RWPE2 (cell line): ENCODE measurements around the gene TULP4.
A peak's percentile ranks its signal among the peaks of the same experiment; 100 is the strongest.

ENCODE experiments used
- ATAC-seq: fragments of 200-7000 bp; cut with Tn5 transposase; 3 replicates; pipeline ENCODE4 v1.9.1; 2021; ENCODE audit warnings: low read depth
- DNase-seq: peaks from one replicate; pipeline ENCODE4 v3.0.0-alpha.2; 2020; ENCODE audit warnings: low spot score
- H3K27ac ChIP-seq: fragments of 450-650 bp; 2 replicates; pipeline ENCODE4 v1.5.1; 2017; ENCODE audit warnings: mild to moderate bottlenecking; ENCODE audit not compliant: poor library complexity, severe bottlenecking
- H3K27me3 ChIP-seq: fragments of 250-450 bp; sonication (Bioruptor Pico); 2 replicates; pipeline ENCODE4 v1.5.1; 2021; ENCODE audit warnings: mild to moderate bottlenecking, moderate library complexity; ENCODE audit not compliant: insufficient read depth, poor library complexity, severe bottlenecking
- H3K36me3 ChIP-seq: fragments of 250-450 bp; sonication (Bioruptor Pico); 2 replicates; pipeline ENCODE4 v1.5.1; 2020; ENCODE audit warnings: low read depth, mild to moderate bottlenecking, moderate library complexity
- H3K4me1 ChIP-seq: fragments of 250-450 bp; sonication (Bioruptor Pico); 2 replicates; pipeline ENCODE4 v1.5.1; 2021; ENCODE audit warnings: mild to moderate bottlenecking, moderate library complexity; ENCODE audit not compliant: insufficient read depth, poor library complexity, severe bottlenecking
- H3K4me3 ChIP-seq: fragments of 250-450 bp; sonication (Bioruptor Pico); 2 replicates; pipeline ENCODE4 v1.5.1; 2021; ENCODE audit warnings: mild to moderate bottlenecking, moderate library complexity; ENCODE audit not compliant: severe bottlenecking
- H3K9me3 ChIP-seq: fragments of 250-450 bp; sonication (Bioruptor Pico); 2 replicates; pipeline ENCODE4 v1.5.1; 2021; ENCODE audit warnings: mild to moderate bottlenecking, moderate library complexity; ENCODE audit not compliant: severe bottlenecking
- CTCF ChIP-seq: fragments of 450-650 bp; IDR thresholded peaks from one replicate; pipeline ENCODE4 v1.5.1; 2017; ENCODE audit warnings: mild to moderate bottlenecking, moderate library complexity; ENCODE audit not compliant: poor library complexity, severe bottlenecking

Gene TULP4

GRCh38 chr6:158512809-158513208 lies 200.5 kb downstream of the TULP4 start:
- ATAC-seq (0 out of 3 replicates have a peak, but pooled peaks have one; percentile 27), DNase-seq (no peak)
- no peaks in the 10 kb centered on the region for H3K9me3 ChIP-seq
- peaks cover under 1% of the 10 kb centered on the region for H3K4me1 ChIP-seq
- H3K27me3 ChIP-seq, result no peaks in the 10 kb centered on the region
- no peak for TF ChIP-seq CTCF
- H3K36me3 ChIP-seq, result no peaks in the 10 kb centered on the region
- H3K27ac ChIP-seq, result no peak overlapping the region
- H3K4me3 ChIP-seq, result no peak overlapping the region

- no peaks in the 10 kb centered on the region for H3K27me3 ChIP-seq
- no peak for DNase-seq
- H3K4me1 ChIP-seq, result peaks cover 11% of the 10 kb centered on the region
- TF ChIP-seq CTCF, result no peak
- no peaks in the 10 kb centered on the region for H3K9me3 ChIP-seq
- H3K27ac ChIP-seq, result no peak overlapping the region
- ATAC-seq, result no peak
- no peaks in the 10 kb centered on the region for H3K36me3 ChIP-seq
- no peak overlapping the region for H3K4me3 ChIP-seq
These were observed 201.9 kb downstream of the TULP4 start for GRCh38 chr6:158514176-158514575.

GRCh38 chr6:158514991-158515390 lies 202.7 kb downstream of the TULP4 start:
- H3K27ac ChIP-seq, result no peak overlapping the region
- H3K9me3 ChIP-seq, result no peaks in the 10 kb centered on the region
- H3K27me3 ChIP-seq, result no peaks in the 10 kb centered on the region
- no peaks in the 10 kb centered on the region for H3K36me3 ChIP-seq
- DNase-seq (no peak), ATAC-seq (no peak)
- no peak overlapping the region for H3K4me3 ChIP-seq
- H3K4me1 ChIP-seq, result peaks cover 11% of the 10 kb centered on the region
- TF ChIP-seq CTCF, result no peak

GRCh38 chr6:158516098-158516497 lies 203.8 kb downstream of the TULP4 start:
- Histone ChIP-seq H3K27ac (no peak overlapping the region), H3K36me3 (no peaks in the 10 kb centered on the region), H3K27me3 (no peaks in the 10 kb centered on the region), H3K4me3 (no peak overlapping the region), H3K4me1 (peaks cover 11% of the 10 kb centered on the region), H3K9me3 (no peaks in the 10 kb centered on the region)
- ATAC-seq (no peak), DNase-seq (no peak)
- no peak for TF ChIP-seq CTCF

GRCh38 chr6:158517038-158517437 lies 204.8 kb downstream of the TULP4 start:
- TF ChIP-seq CTCF, result peak; percentile 1
- H3K27me3 ChIP-seq, result no peaks in the 10 kb centered on the region
- H3K4me3 ChIP-seq, result no peak overlapping the region
- H3K9me3 ChIP-seq, result no peaks in the 10 kb centered on the region
- no peak overlapping the region for H3K27ac ChIP-seq
- ATAC-seq (no peak), DNase-seq (no peak)
- no peaks in the 10 kb centered on the region for H3K36me3 ChIP-seq
- H3K4me1 ChIP-seq, result peaks cover 11% of the 10 kb centered on the region
